Epithelial cell of prostate (primary cell): ENCODE results near the gene AMH.

Experiments used
- DNase-seq: peaks from one replicate; pipeline ENCODE4 v3.0.0-alpha.2; 2011; ENCODE audit warnings: low read depth, low spot score
- H3K27ac ChIP-seq: fragments of 450-650 bp; 2 replicates; pipeline ENCODE4 v1.5.1; 2017; ENCODE audit warnings: mild to moderate bottlenecking

AMH gene

GRCh38 chr19:2246801-2247361 is 2.2 kb upstream of the AMH start:
- H3K27ac ChIP-seq, result no peak overlapping the region
- no peak for DNase-seq

GRCh38 chr19:2247433-2248101 is 1.6 kb upstream of the AMH start:
- H3K27ac ChIP-seq, result no peak overlapping the region
- no peak for DNase-seq

- no peak overlapping the region for H3K27ac ChIP-seq
Measured at GRCh38 chr19:2248136-2249009, 750 bp upstream of the AMH start.

GRCh38 chr19:2249880-2250765 is 1.0 kb downstream of the AMH start:
- DNase-seq, result no peak
- H3K27ac ChIP-seq, result no peak overlapping the region

More at GRCh38 chr19:2248136-2249009, 750 bp upstream of the AMH start:
- DNase-seq, result no peak

- no peak overlapping the region for H3K27ac ChIP-seq
- no peak for DNase-seq
Measured at GRCh38 chr19:2250766-2251105, 1.6 kb downstream of the AMH start.

GRCh38 chr19:2251106-2252054 is 2.3 kb downstream of the AMH start:
- H3K27ac ChIP-seq, result no peak overlapping the region
- no peak for DNase-seq

GRCh38 chr19:2252055-2252796 is 3.1 kb downstream of the AMH start:
- H3K27ac ChIP-seq, result no peak overlapping the region
- DNase-seq, result no peak

- DNase-seq, result no peak
- H3K27ac ChIP-seq, result no peak overlapping the region
Measured at GRCh38 chr19:2252797-2253105, 3.6 kb downstream of the AMH start.

- no peak overlapping the region for H3K27ac ChIP-seq
- no peak for DNase-seq
Measured at GRCh38 chr19:2253106-2254063, 4.3 kb downstream of the AMH start.

- no peak for DNase-seq
- H3K27ac ChIP-seq, result no peak overlapping the region
Measured at GRCh38 chr19:2254064-2254872, 5.1 kb downstream of the AMH start.

GRCh38 chr19:2255112-2255845 is 6.2 kb downstream of the AMH start:
- DNase-seq, result no peak
- H3K27ac ChIP-seq, result no peak overlapping the region

GRCh38 chr19:2255982-2256685 is 7.0 kb downstream of the AMH start, which contains the start of gene JSRP1:
TSS of gene JSRP1 (minus strand) at chr19:2256417. CDS start at chr19:2255314, 1,103 bp downstream.
- no peak for DNase-seq
- H3K27ac ChIP-seq, result no peak within 1 kb of the TSS

- no peak for DNase-seq
- no peak overlapping the region for H3K27ac ChIP-seq
Measured at GRCh38 chr19:2259336-2259735, 10.2 kb downstream of the AMH start.

GRCh38 chr19:2260341-2260805 is 11.2 kb downstream of the AMH start:
- H3K27ac ChIP-seq, result no peak overlapping the region
- no peak for DNase-seq

- no peak for DNase-seq
- H3K27ac ChIP-seq, result no peak overlapping the region
Measured at GRCh38 chr19:2261438-2262172, 12.5 kb downstream of the AMH start.
